Measurements from ENCODE around the gene CORO1C.

Gene CORO1C

DNA sequence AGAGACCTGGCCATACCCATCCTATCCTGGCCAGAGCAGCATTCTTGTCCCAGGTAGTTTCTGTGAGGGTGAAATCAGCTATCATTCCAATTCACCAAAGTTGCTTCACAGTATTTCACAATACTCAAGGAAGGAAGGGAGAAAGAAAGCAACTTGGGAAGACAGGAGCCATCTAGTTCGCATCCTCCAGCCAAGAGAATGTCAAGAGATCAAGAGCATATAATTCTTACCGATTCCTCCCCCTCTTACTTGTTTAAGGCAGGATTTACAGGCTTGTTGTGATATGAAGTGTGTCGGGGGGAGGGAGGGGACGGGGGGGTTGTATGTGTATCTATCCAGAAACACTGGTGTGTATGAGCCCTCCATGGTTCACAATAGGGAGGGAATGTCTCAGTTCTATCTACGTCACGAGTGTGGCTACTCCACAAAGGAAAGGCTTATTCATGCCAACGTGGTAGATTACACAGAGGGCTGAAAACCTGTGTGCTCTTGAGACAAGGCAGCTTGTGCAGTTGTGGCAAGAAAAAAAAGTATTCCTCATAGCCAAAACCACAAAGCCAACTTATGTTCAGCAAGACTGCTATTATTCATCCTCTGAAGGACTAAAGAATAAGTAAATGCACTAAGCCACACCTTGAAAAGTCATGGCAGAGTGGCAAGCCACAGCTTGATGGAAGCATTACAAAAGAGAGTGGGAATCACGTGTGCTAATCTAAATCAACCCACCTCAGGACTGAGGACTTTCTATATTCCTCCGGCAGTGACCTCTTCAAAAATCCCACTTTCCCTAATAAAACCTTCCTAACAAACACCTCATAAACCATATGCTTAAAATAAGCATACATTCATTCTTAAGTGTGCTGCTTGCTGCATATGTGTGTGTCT lies 35.0 kb downstream of the CORO1C start:
- no peak overlapping the region for H3K4me3 ChIP-seq (ENCODE audit: low read depth, low read length)
- TF ChIP-seq, protein P1, sequence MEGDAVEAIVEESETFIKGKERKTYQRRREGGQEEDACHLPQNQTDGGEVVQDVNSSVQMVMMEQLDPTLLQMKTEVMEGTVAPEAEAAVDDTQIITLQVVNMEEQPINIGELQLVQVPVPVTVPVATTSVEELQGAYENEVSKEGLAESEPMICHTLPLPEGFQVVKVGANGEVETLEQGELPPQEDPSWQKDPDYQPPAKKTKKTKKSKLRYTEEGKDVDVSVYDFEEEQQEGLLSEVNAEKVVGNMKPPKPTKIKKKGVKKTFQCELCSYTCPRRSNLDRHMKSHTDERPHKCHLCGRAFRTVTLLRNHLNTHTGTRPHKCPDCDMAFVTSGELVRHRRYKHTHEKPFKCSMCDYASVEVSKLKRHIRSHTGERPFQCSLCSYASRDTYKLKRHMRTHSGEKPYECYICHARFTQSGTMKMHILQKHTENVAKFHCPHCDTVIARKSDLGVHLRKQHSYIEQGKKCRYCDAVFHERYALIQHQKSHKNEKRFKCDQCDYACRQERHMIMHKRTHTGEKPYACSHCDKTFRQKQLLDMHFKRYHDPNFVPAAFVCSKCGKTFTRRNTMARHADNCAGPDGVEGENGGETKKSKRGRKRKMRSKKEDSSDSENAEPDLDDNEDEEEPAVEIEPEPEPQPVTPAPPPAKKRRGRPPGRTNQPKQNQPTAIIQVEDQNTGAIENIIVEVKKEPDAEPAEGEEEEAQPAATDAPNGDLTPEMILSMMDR (IDR thresholded peaks at IDR 0.05; ENCODE audit: low read depth, low read length, missing control alignments): no peak
- no peak for DNase-seq (ENCODE audit: low read depth)

DNA sequence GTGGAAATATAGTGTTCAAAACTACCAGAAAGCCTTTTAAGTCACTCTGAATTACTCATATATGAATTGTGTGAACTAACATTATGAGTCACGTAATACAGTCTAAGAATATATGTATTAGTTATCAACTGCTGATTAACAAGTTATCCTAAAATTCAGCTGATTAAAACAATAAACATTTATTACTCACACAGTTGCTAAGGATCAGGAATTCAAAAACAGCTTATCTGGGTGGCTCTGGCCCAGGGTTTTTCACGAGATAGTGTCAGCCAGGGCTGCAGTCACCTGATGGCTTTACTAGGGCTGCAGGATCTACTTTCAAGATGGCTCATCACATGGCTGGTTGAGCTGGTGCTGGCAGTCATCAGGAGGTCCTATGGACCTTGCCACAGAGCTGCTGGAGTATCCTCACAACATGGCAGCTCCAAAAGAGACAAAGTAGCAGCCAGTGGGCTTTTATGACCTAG lies 36.5 kb downstream of the CORO1C start:
- no peak for DNase-seq (ENCODE audit: low read depth)
- TF ChIP-seq, protein P1 (IDR thresholded peaks at IDR 0.05; ENCODE audit: low read depth, low read length, missing control alignments): no peak
- no peak overlapping the region for H3K4me3 ChIP-seq (ENCODE audit: low read depth, low read length)

DNA sequence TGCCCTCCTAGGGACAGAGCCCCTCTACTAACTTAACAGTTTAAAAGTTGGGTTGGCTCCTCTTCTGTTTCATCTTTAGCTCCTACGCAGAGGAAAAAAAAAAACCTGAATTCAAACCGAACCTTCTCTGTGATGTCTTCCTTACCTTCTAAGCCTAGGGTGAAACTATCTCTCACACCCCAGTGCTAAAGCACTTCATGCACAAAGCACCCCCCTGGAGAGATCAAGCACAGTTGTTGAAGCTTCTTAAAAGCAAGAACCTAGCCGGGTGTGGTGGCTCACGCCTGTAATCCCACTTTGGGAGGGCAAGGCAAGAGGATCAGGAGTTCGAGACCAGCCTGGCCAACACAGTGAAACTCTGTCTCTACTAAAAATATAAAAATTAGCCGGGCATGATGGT lies 37.6 kb downstream of the CORO1C start:
- DNase-seq (ENCODE audit: low read depth): no peak
- TF ChIP-seq, protein P1 (IDR thresholded peaks at IDR 0.05; ENCODE audit: low read depth, low read length, missing control alignments): no peak
- no peak overlapping the region for H3K4me3 ChIP-seq (ENCODE audit: low read depth, low read length)

DNA sequence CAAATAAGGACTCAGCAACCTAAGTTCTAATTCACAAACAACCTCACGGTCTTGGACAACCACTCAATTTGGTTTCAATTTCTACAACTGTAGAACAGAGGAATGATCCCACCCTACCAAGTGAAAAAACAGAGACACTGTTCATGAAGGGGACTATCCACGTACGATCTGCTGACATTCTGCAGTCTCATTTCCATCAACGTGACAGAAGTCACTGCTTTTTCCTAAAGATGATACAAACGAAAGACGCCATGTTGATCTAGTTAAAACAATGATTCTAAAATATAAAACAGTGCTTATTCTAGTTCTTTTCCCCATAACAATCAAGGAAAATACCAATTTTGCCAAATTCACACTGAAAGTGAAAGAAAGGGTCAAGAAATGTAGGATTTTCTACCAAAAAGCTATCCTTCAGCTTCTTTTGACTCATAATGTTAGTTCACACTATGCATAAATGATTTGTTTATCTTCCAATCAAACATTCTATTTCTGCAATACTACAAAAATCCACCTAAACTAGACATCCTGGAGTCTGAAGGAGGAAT lies 38.1 kb downstream of the CORO1C start:
- no peak for DNase-seq (ENCODE audit: low read depth)
- TF ChIP-seq, protein P1 (IDR thresholded peaks at IDR 0.05; ENCODE audit: low read depth, low read length, missing control alignments): no peak
- no peak overlapping the region for H3K4me3 ChIP-seq (ENCODE audit: low read depth, low read length)

DNA sequence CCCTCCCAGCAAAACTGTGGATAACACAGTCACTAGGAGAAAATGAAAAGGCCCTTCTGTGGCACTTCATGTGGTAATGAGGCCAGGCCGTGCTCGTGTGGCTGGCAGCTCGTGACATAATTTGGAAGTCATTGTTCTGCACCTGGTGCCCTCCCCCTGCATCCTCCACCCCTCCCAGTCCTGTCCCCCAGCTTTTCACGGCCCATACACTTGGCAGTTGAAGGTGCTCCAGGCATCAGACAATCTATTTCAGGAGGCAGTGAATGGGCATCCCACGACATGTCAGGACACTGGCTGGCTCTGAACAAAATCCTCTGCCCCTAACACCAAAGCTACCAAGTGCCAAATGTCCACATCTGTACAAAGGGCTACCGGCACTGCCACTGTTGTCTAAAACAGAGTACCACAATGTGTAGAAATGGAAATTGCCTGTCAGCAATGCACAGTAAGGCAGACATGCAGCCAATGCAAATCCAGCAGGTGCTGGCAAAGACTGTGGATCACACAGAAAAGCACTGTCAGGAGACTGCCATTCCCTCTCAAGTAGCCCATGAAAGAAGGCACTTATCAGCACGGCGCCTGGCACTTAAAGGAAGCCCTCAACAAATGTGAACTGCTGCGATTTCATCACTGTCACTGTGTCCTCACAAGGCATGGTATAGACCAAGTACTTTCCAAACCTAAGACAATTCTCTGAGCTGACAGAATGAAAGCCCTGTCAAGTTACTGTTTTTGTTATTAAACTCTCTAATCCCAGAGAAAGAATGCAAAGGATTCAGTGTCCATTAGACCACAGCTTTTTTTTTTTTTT lies 39.1 kb downstream of the CORO1C start:
- DNase-seq (ENCODE audit: low read depth): no peak
- H3K4me3 ChIP-seq (ENCODE audit: low read depth, low read length): peak overlapping the region; percentile 3; the same call in 1 of the 2 replicates
- TF ChIP-seq, protein P1 (IDR thresholded peaks at IDR 0.05; ENCODE audit: low read depth, low read length, missing control alignments): no peak

DNA sequence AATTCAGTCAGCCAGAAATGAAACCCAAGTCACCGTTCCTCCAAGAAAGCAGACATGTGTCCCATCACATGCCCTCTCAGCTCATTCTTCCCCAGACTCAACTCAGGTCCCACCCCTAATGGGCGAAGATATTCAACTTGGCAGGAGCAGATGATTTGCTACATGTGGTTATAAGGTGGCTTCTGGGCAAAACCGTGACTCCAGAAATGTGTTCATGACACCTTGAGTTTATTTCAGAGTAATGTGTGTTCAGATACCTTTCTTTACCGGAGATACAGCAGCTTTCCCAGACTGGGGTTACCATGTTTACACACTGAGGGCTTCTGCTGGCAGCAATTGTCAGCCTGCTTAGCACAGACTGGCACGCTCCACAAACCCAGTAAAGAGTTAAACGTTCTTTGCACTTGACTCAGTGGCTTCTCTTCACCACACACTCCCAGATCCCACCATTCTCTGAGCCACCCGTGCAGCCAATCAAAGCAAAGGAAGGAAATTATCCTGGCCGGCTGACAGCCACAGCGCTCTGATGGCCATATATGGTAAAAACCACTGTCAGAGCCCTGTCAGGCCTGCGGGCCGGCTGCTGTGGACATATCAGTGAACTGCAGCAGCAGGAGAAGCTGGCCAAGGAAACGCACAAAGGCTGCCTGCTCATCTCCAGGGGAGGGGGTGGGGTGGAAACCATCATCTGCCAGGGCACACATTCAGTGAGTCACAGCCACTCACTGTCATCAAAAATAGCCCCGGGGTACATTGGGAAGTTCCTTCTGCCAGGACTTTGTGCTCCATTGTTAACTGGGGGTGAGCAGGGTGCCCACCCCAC lies 39.9 kb downstream of the CORO1C start:
- peak; percentile 61 for DNase-seq (ENCODE audit: low read depth)
- peak overlapping the region; percentile 34 for H3K4me3 ChIP-seq (ENCODE audit: low read depth, low read length)
- TF ChIP-seq, protein P1 (IDR thresholded peaks at IDR 0.05; ENCODE audit: low read depth, low read length, missing control alignments): peak; percentile 22
